HCT116 (cell line): ENCODE results near the gene RBKS. TPM values are rescaled to one million over a fixed set of nuclear protein-coding genes. Genes with fewer than 3 reads are reported as not detected.

Experiments
- ATAC-seq: fragments of 200-7000 bp; cut with Tn5 transposase; 2 replicates; pipeline ENCODE4 v1.9.1; 2020; ENCODE audit warnings: mild to moderate bottlenecking, moderate library complexity
- BruUV-seq: library from RNA; stranded (reverse); fragments of 400-500 nt; replicated peaks from 2 replicates; lab custom pipeline; 2021; lab: Mats Ljungman, UMichigan
- CTCF ChIA-PET: fragments of 300-600 bp; sonication (Branson Sonifier 250); formaldehyde crosslinking; loops from one replicate; lab custom pipeline; 2021; ENCODE audit warnings: antibody characterized with exemption; lab: Charles Lee
- POLR2A ChIA-PET: fragments of 300-600, 350-600 bp; sonication (Branson Sonifier 250); formaldehyde crosslinking; loops from one replicate; lab custom pipeline; 2021; ENCODE audit warnings: antibody characterized with exemption; lab: Charles Lee
- RAD21 ChIA-PET, 2 experiments: fragments of 300-600 bp; sonication (Branson Sonifier 250); formaldehyde crosslinking; loops; one replicate each; lab custom pipeline; 2023; ENCODE audit warnings: low total read pairs in 2 of 2; ENCODE audit not compliant: uncharacterized antibody in 2 of 2, unreplicated experiment in 2 of 2, low non-redundant PET in 1 of 2; lab: Charles Lee
- DNase-seq: peaks from one replicate; pipeline ENCODE4 v3.0.0-alpha.2; 2010; ENCODE audit warnings: low read depth, low spot score
- H2AFZ ChIP-seq: fragments of 200-600 bp; shearing (Covaris generic), sonication (generic); 2 replicates; pipeline ENCODE4 v1.6.1; 2017; ENCODE audit warnings: low read depth, mixed run types, mixed read lengths, antibody characterized with exemption, low read length; ENCODE audit not compliant: poor library complexity, severe bottlenecking
- H3K27ac ChIP-seq: 2 replicates; pipeline ENCODE4 v1.5.1; 2012; ENCODE audit warnings: low read depth, low read length
- H3K27me3 ChIP-seq: fragments of 200-600 bp; sonication (generic); 2 replicates; pipeline ENCODE4 v1.6.1; 2016; ENCODE audit warnings: mixed run types, low read length, mixed read lengths; ENCODE audit not compliant: insufficient read depth
- H3K36me3 ChIP-seq, 2 experiments: fragments of 200-500 bp in 1 of 2; fragments of 200-600 bp in 1 of 2; sonication (Bioruptor generic) in 1 of 2; sonication (generic) in 1 of 2; 2 replicates each; pipeline versions ENCODE4 v1.5.1 to v1.6.1; 2014 to 2016; ENCODE audit warnings: low read length in 2 of 2, inconsistent platforms in 1 of 2, mixed read lengths in 1 of 2, mixed run types in 1 of 2; ENCODE audit not compliant: insufficient read depth in 2 of 2, control insufficient read depth in 1 of 2
- H3K4me1 ChIP-seq, 2 experiments: fragments of 200-600 bp in 1 of 2; sonication (generic) in 1 of 2; 2 replicates each; pipeline versions ENCODE4 v1.5.1 to v1.6.1; 2012 to 2017; ENCODE audit warnings: low read length in 2 of 2, inconsistent platforms in 1 of 2, mild to moderate bottlenecking in 1 of 2, mixed read lengths in 1 of 2, mixed run types in 1 of 2, moderate library complexity in 1 of 2; ENCODE audit not compliant: insufficient read depth in 2 of 2, control insufficient read depth in 1 of 2
- H3K4me2 ChIP-seq: fragments of 200-600 bp; sonication (generic); 2 replicates; pipeline ENCODE4 v1.6.1; 2017; ENCODE audit warnings: mixed run types, low read length, mixed read lengths
- H3K4me3 ChIP-seq, 2 experiments: fragments of 200-600 bp in 1 of 2; sonication (generic) in 1 of 2; replicated peaks in 1 of 2; 2 replicates each; pipeline ENCODE4 v1.5.1; 2011 to 2016; ENCODE audit warnings: low read length in 2 of 2, control low read depth in 1 of 2, low read depth in 1 of 2, mild to moderate bottlenecking in 1 of 2, mixed read lengths in 1 of 2, mixed run types in 1 of 2
- H3K79me2 ChIP-seq: fragments of 200-600 bp; sonication (generic); 2 replicates; pipeline ENCODE4 v1.6.1; 2017; ENCODE audit warnings: mild to moderate bottlenecking, mixed run types, low read length, moderate library complexity, mixed read lengths; ENCODE audit not compliant: insufficient read depth
- H3K9ac ChIP-seq: fragments of 200-600 bp; sonication (generic); 2 replicates; pipeline ENCODE4 v1.6.1; 2016; ENCODE audit warnings: low read length, mixed read lengths
- H3K9me2 ChIP-seq: fragments of 200-600 bp; sonication (generic), shearing (Covaris generic); 2 replicates; pipeline ENCODE4 v1.6.1; 2017; ENCODE audit warnings: mixed run types, mild to moderate bottlenecking, moderate library complexity; ENCODE audit not compliant: insufficient read depth
- H3K9me3 ChIP-seq, 2 experiments: fragments of 200-500 bp in 1 of 2; fragments of 200-600 bp in 1 of 2; sonication (Bioruptor generic) in 1 of 2; sonication (generic) in 1 of 2; 2 replicates each; pipeline ENCODE4 v1.6.1; 2014 to 2017; ENCODE audit warnings: low read length in 2 of 2, mixed read lengths in 2 of 2, inconsistent platforms in 1 of 2, low read depth in 1 of 2, mild to moderate bottlenecking in 1 of 2, mixed run types in 1 of 2, moderate library complexity in 1 of 2; ENCODE audit not compliant: control insufficient read depth in 1 of 2, insufficient read depth in 1 of 2
- H4K20me1 ChIP-seq: fragments of 200-600 bp; sonication (generic), shearing (Covaris generic); 2 replicates; pipeline ENCODE4 v1.6.1; 2017; ENCODE audit warnings: mixed run types, mild to moderate bottlenecking, moderate library complexity; ENCODE audit not compliant: insufficient read depth
- ATF3 ChIP-seq: IDR thresholded peaks from 2 replicates; pipeline ENCODE4 v1.6.1; 2012
- CBX3 ChIP-seq: IDR thresholded peaks from 2 replicates; pipeline ENCODE4 v1.6.1; 2012; ENCODE audit warnings: low read depth
- CEBPB ChIP-seq: IDR thresholded peaks from 2 replicates; pipeline ENCODE4 v1.6.1; 2012; ENCODE audit warnings: low read depth
- EGR1 ChIP-seq: IDR thresholded peaks from 2 replicates; pipeline ENCODE4 v1.6.1; 2012; ENCODE audit warnings: low read depth
- ELF1 ChIP-seq: IDR thresholded peaks from 2 replicates; pipeline ENCODE4 v1.6.1; 2012; ENCODE audit warnings: low read depth, borderline replicate concordance
- EZH2 ChIP-seq: fragments of 200-600 bp; sonication (generic); IDR thresholded peaks from 2 replicates; pipeline ENCODE4 v1.6.1; 2017; ENCODE audit warnings: antibody characterized with exemption, mixed run types
- EZH2phosphoT487 ChIP-seq: fragments of 200-600 bp; IDR thresholded peaks from 2 replicates; pipeline ENCODE4 v1.6.1; 2018; ENCODE audit warnings: antibody characterized with exemption, borderline replicate concordance
- FOSL1 ChIP-seq: IDR thresholded peaks from 2 replicates; pipeline ENCODE4 v1.6.1; 2012; ENCODE audit warnings: low read depth
- JUND ChIP-seq: IDR thresholded peaks from 2 replicates; pipeline ENCODE4 v1.6.1; 2012
- POLR2AphosphoS5 ChIP-seq: IDR thresholded peaks from 2 replicates; pipeline ENCODE4 v1.6.1; 2011; ENCODE audit warnings: mild to moderate bottlenecking, low read depth, low read length, moderate library complexity
- RAD21 ChIP-seq: IDR thresholded peaks from 2 replicates; pipeline ENCODE4 v1.6.1; 2012; ENCODE audit warnings: low read depth, mild to moderate bottlenecking
- SIN3A ChIP-seq: IDR thresholded peaks from 2 replicates; pipeline ENCODE4 v1.6.1; 2012; ENCODE audit warnings: low read depth
- SP1 ChIP-seq: IDR thresholded peaks from 2 replicates; pipeline ENCODE4 v1.6.1; 2012; ENCODE audit warnings: low read depth
- SRF ChIP-seq: IDR thresholded peaks from 2 replicates; pipeline ENCODE4 v1.6.1; 2012; ENCODE audit warnings: low read depth
- YY1 ChIP-seq: IDR thresholded peaks from 2 replicates; pipeline ENCODE4 v1.6.1; 2011; ENCODE audit warnings: low read length, low read depth, moderate library complexity, mild to moderate bottlenecking; ENCODE audit not compliant: insufficient replicate concordance; ENCODE audit errors: extremely low read depth
- ZFX ChIP-seq: fragments of 450-650 bp; IDR thresholded peaks from 2 replicates; pipeline ENCODE4 v1.6.1; 2017
- intact Hi-C: fragments of 100-400 bp; cut with micrococcal nuclease; formaldehyde crosslinking; loops from 2 replicates; pipeline ENCODE4 v1.10.0; 2022
- total RNA-seq: library from RNA; stranded (reverse); gene quantifications from one replicate; pipeline ENCODE4 v1.2.1, GENCODE V29; 2021; ENCODE audit not compliant: unreplicated experiment
- TF ChIP-seq, protein P1 (sequence below): IDR thresholded peaks from 2 replicates; pipeline ENCODE4 v1.6.1; 2012; ENCODE audit warnings: low read depth
- TF ChIP-seq, protein P2 (sequence below): IDR thresholded peaks from 2 replicates; pipeline ENCODE4 v1.6.1; 2012

Gene RBKS
- total RNA-seq, 1 experiment from 2014 or later, result 2.4 TPM

GRCh38 chr2:27735263-27735904 lies 154.8 kb downstream of the RBKS start:
- intact Hi-C loops, result no loop called here
- Histone ChIP-seq H3K4me1 (peaks cover 0 to 6% of the 10 kb centered on the region in 2 experiments; a peak in 1 of 4 replicates), H3K36me3 (no peaks in the 10 kb centered on the region)
- RAD21 ChIA-PET, result no interaction called here
- TF ChIP-seq EZH2 (no peak), YY1 (no peak), ATF3 (no peak), JUND (no peak), SRF (no peak), EZH2phosphoT487 (no peak), FOSL1 (no peak), EGR1 (no peak), CEBPB (no peak), CBX3 (no peak), SP1 (no peak), ZFX (no peak), SIN3A (no peak), POLR2AphosphoS5 (no peak), RAD21 (no peak), ELF1 (no peak)
- TF ChIP-seq, protein P1, sequence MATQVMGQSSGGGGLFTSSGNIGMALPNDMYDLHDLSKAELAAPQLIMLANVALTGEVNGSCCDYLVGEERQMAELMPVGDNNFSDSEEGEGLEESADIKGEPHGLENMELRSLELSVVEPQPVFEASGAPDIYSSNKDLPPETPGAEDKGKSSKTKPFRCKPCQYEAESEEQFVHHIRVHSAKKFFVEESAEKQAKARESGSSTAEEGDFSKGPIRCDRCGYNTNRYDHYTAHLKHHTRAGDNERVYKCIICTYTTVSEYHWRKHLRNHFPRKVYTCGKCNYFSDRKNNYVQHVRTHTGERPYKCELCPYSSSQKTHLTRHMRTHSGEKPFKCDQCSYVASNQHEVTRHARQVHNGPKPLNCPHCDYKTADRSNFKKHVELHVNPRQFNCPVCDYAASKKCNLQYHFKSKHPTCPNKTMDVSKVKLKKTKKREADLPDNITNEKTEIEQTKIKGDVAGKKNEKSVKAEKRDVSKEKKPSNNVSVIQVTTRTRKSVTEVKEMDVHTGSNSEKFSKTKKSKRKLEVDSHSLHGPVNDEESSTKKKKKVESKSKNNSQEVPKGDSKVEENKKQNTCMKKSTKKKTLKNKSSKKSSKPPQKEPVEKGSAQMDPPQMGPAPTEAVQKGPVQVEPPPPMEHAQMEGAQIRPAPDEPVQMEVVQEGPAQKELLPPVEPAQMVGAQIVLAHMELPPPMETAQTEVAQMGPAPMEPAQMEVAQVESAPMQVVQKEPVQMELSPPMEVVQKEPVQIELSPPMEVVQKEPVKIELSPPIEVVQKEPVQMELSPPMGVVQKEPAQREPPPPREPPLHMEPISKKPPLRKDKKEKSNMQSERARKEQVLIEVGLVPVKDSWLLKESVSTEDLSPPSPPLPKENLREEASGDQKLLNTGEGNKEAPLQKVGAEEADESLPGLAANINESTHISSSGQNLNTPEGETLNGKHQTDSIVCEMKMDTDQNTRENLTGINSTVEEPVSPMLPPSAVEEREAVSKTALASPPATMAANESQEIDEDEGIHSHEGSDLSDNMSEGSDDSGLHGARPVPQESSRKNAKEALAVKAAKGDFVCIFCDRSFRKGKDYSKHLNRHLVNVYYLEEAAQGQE, result no peak
- TF ChIP-seq, protein P2, sequence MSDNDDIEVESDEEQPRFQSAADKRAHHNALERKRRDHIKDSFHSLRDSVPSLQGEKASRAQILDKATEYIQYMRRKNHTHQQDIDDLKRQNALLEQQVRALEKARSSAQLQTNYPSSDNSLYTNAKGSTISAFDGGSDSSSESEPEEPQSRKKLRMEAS, result no peak
- TF ChIP-seq, all 23 proteins: peak for 0
- no peak overlapping the region for H2AFZ ChIP-seq
- H3K4me3 ChIP-seq, result no peak overlapping the region
- ATAC-seq, result no peak
- H3K9ac ChIP-seq, result no peak overlapping the region
- no peak for DNase-seq
- no peaks in the 10 kb centered on the region for H3K79me2 ChIP-seq
- H3K27me3 ChIP-seq, result no peaks in the 10 kb centered on the region
- CTCF ChIA-PET, result no interaction called here
- BruUV-seq, result no TSS peak
- no peaks in the 10 kb centered on the region for H4K20me1 ChIP-seq
- no peaks in the 10 kb centered on the region for H3K9me2 ChIP-seq
- H3K27ac ChIP-seq, result no peak overlapping the region
- no peak overlapping the region for H3K4me2 ChIP-seq
- no peaks in the 10 kb centered on the region for H3K9me3 ChIP-seq
- POLR2A ChIA-PET, result no interaction called here
